ENCODE measurements around the gene WSB1.

DNA sequence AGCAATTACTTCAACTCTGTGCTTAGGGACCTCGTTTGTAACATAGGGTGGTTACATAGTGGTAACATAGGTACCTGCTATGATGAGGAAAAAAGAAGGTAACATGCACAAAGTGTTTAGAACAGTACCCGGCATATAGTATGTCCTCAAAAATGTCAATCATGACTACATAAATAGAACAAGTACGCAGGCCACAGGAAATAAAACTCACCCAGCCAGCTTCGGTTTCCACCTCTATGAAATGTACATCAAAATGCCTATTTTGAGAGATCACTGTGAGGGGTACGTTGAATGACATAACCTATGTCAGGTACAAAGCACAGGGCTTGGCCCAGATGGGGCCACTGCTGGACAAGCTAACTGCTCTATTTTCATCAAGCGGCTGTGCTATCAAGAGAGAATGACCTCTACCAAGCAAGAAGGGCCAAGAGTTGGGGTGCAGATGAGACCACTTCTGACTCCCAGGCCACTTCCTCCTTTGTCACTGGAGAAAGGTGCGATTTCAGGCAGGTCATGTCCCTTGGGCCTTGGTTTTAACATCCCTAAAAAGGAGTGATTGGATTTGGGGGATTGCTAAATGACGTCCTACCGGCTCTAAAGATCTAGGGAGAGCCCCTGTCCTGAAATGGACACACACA is 45.4 kb downstream of the WSB1 start:
- TF ChIP-seq EZH2phosphoT487 (IDR thresholded peaks at IDR 0.05; ENCODE audit: low read depth, severe bottlenecking, unreplicated experiment) (no peak), EZH2 (IDR thresholded peaks at IDR 0.05; ENCODE audit: borderline replicate concordance) (no peak)
- TF ChIP-seq, protein P1, sequence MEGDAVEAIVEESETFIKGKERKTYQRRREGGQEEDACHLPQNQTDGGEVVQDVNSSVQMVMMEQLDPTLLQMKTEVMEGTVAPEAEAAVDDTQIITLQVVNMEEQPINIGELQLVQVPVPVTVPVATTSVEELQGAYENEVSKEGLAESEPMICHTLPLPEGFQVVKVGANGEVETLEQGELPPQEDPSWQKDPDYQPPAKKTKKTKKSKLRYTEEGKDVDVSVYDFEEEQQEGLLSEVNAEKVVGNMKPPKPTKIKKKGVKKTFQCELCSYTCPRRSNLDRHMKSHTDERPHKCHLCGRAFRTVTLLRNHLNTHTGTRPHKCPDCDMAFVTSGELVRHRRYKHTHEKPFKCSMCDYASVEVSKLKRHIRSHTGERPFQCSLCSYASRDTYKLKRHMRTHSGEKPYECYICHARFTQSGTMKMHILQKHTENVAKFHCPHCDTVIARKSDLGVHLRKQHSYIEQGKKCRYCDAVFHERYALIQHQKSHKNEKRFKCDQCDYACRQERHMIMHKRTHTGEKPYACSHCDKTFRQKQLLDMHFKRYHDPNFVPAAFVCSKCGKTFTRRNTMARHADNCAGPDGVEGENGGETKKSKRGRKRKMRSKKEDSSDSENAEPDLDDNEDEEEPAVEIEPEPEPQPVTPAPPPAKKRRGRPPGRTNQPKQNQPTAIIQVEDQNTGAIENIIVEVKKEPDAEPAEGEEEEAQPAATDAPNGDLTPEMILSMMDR (IDR thresholded peaks at IDR 0.05; ENCODE audit: poor library complexity): no peak
